GM19099 (cell line): ENCODE measurements around the gene MSS51.

Experiments used
- POLR2A ChIP-seq: IDR thresholded peaks from 3 replicates; pipeline ENCODE4 v1.6.1; 2011; ENCODE audit warnings: low read depth; ENCODE audit not compliant: insufficient read length; ENCODE audit errors: extremely low read depth

MSS51 gene

GRCh38 chr10:73439055-73439454, 5.7 kb upstream of the MSS51 start:
- no peak for TF ChIP-seq POLR2A

GRCh38 chr10:73432646-73433537, 469 bp downstream of the MSS51 start:
- no peak for TF ChIP-seq POLR2A

GRCh38 chr10:73426318-73426717, 7.0 kb downstream of the MSS51 start:
- TF ChIP-seq POLR2A = no peak

- no peak for TF ChIP-seq POLR2A
Observed at GRCh38 chr10:73424478-73424877, 8.9 kb downstream of the MSS51 start.

GRCh38 chr10:73423309-73423708, 10.1 kb downstream of the MSS51 start:
- no peak for TF ChIP-seq POLR2A

GRCh38 chr10:73416571-73416970, 16.8 kb downstream of the MSS51 start:
- TF ChIP-seq POLR2A = no peak

GRCh38 chr10:73414230-73414945, 19.0 kb downstream of the MSS51 start:
- no peak for TF ChIP-seq POLR2A

- peak; percentile 86 for TF ChIP-seq POLR2A
Observed at GRCh38 chr10:73413528-73414229, 19.7 kb downstream of the MSS51 start, which contains the start of gene ANXA7. Gene ANXA7, minus strand, starts transcription at chr10:73414058. Its CDS starts 13,202 bp downstream, at chr10:73400856.

GRCh38 chr10:73413108-73413527, 20.2 kb downstream of the MSS51 start:
- TF ChIP-seq POLR2A = no peak

- TF ChIP-seq POLR2A = no peak
Observed at GRCh38 chr10:73410897-73411296, 22.5 kb downstream of the MSS51 start.

- no peak for TF ChIP-seq POLR2A
Observed at GRCh38 chr10:73408978-73409521, 24.3 kb downstream of the MSS51 start.

GRCh38 chr10:73408061-73408460, 25.3 kb downstream of the MSS51 start:
- no peak for TF ChIP-seq POLR2A

- no peak for TF ChIP-seq POLR2A
Observed at GRCh38 chr10:73407495-73407894, 25.9 kb downstream of the MSS51 start.

GRCh38 chr10:73406846-73407245, 26.5 kb downstream of the MSS51 start:
- no peak for TF ChIP-seq POLR2A

- TF ChIP-seq POLR2A = no peak
Observed at GRCh38 chr10:73405556-73405955, 27.8 kb downstream of the MSS51 start.
